ENCODE data around the gene ATG2B. TPM values are rescaled to one million over a fixed set of nuclear protein-coding genes. Genes with fewer than 3 reads are reported as not detected.

ATG2B gene
- total and polyA plus RNA-seq, 2 of the 4 experiments (the other 2 are of a cell fraction): 6.9 to 22.0 TPM

DNA sequence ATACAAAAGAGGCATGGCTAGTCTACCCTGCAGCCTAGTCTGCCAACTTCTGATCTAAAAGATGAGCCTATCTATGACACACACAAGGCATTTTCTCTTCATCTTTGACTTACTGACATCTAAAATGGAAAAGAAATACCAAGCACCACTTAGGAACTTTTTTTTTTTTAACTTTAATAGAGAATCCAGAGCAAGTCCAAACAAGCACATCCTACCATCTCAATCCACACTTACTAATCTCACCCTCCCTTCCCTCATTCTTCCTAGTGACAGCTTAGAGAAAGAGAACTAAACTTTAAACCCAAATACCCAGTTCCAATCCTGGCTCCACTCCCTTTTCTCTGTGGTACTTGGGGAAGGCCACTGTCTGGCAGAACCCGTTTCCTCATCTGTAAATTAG is 75.3 kb downstream of the ATG2B start:
- Histone ChIP-seq H4K8ac (ENCODE audit: low read depth in 2 of 2, low read length in 2 of 2) (no peak overlapping the region), H2BK15ac (ENCODE audit: low read depth, low read length) (no peak overlapping the region), H3K27me3 (ENCODE audit: control insufficient read depth, insufficient read depth, low read length) (no peaks in the 10 kb centered on the region), H3K18ac (ENCODE audit: low read depth, low read length) (no peak overlapping the region), H3K14ac (replicated peaks; ENCODE audit: low read depth, low read length) (no peak overlapping the region), H3K9me1 (ENCODE audit: insufficient read depth, low read length) (0 out of 2 replicates have a peak, but pooled peaks cover 2% of the 10 kb centered on the region), H3K4me2 (ENCODE audit: low read depth, low read length) (no peak overlapping the region), H3K79me1 (ENCODE audit: low read depth in 1 of 2, low read length in 2 of 2) (peaks cover 0 to 3% of the 10 kb centered on the region in 2 experiments; a peak in 1 of 4 replicates), H3K9me3 (ENCODE audit: control insufficient read depth, insufficient read depth, low read length) (no peaks in the 10 kb centered on the region), H3K36me3 (ENCODE audit: control insufficient read depth, insufficient read depth, low read length) (peaks cover 16% of the 10 kb centered on the region), H3K4me3 (ENCODE audit: insufficient read depth, low read depth, low read length) (no peak overlapping the region), H4K20me1 (ENCODE audit: insufficient read depth, low read length) (no peaks in the 10 kb centered on the region), H3K56ac (ENCODE audit: extremely low read depth, insufficient read depth, low read length) (no peak overlapping the region), H2BK5ac (ENCODE audit: low read depth, low read length, poor library complexity, severe bottlenecking) (no peak overlapping the region), H4K91ac (ENCODE audit: insufficient read depth, low read depth, low read length) (no peak overlapping the region), H3K27ac (ENCODE audit: insufficient read depth, low read length) (no peak overlapping the region), H2AK9ac (replicated peaks; ENCODE audit: low read depth, low read length, poor library complexity) (no peak overlapping the region), H2AFZ (replicated peaks; ENCODE audit: low read length, poor library complexity) (no peak overlapping the region), H3K23ac (ENCODE audit: low read depth, low read length) (no peak overlapping the region), H2AK5ac (ENCODE audit: low read depth, low read length) (no peak overlapping the region), H3K4me1 (ENCODE audit: control insufficient read depth, insufficient read depth, low read length) (peaks cover 3% of the 10 kb centered on the region), H3K4ac (ENCODE audit: low read depth, low read length) (no peak overlapping the region), H4K5ac (ENCODE audit: low read depth, low read length) (no peak overlapping the region), H2BK120ac (ENCODE audit: low read depth, low read length) (no peak overlapping the region), H3K9ac (ENCODE audit: low read depth, low read length) (no peak overlapping the region), H2BK20ac (ENCODE audit: low read depth, low read length) (no peak overlapping the region)
- ChIA-PET CTCF (no interaction called here), POLR2A (ENCODE audit: unreplicated experiment) (no interaction called here)
- DNase-seq: no peak
- dilution Hi-C loops (cut with HindIII; ENCODE audit: low sequenced_read_pairs, unreplicated experiment) (no loop called here), in situ Hi-C loops (cut with MboI; ENCODE audit: low sequenced_read_pairs) (no loop called here), intact Hi-C loops (cut with micrococcal nuclease) (loop anchor here (10.0 kb wide), 1 partner anchor 217 kb away; the partner anchor contains the start of gene PAPOLA)
- no CpG with 5 or more reads among the region's 1 CpG for WGBS, 2 experiments (ENCODE audit: extremely low coverage in 2 of 2, insufficient read length in 1 of 2)
- TF ChIP-seq NFE2L2 (IDR thresholded peaks at IDR 0.05; ENCODE audit: low read depth, low read length) (no peak), MAFK (IDR thresholded peaks at IDR 0.05; ENCODE audit: low read depth, low read length) (no peak)
- no TSS peak for BruUV-seq (replicated peaks)
- ATAC-seq (ENCODE audit: low read depth): no peak

All from IMR-90 (cell line).